Coronary artery (tissue), 2 donors: ENCODE data around the gene AHNAK2.

ENCODE experiments used
- DNase-seq: peaks from one replicate; pipeline ENCODE4 v3.0.0-alpha.2; 2017; ENCODE audit warnings: low spot score
- H3K27ac ChIP-seq, 2 donors: fragments of 200-600 bp; sonication (generic); one replicate each; pipeline ENCODE4 v1.5.1; 2016 to 2019
- H3K4me3 ChIP-seq: fragments of 200-600 bp; sonication (generic); 2 replicates; pipeline ENCODE4 v1.5.1; 2016; ENCODE audit warnings: mild to moderate bottlenecking, moderate library complexity
- TF ChIP-seq, protein P1 (sequence below): fragments of 200-600 bp; sonication (generic); IDR thresholded peaks from one replicate; pipeline ENCODE4 v1.5.1; 2019; ENCODE audit warnings: antibody characterized with exemption

AHNAK2 gene

GRCh38 chr14:104898870-104899510 is 79.2 kb downstream of the AHNAK2 start:
- Histone ChIP-seq H3K4me3 (no peak overlapping the region), H3K27ac (no peak overlapping the region)
- DNase-seq, result peak; percentile 58
- TF ChIP-seq, protein P1, sequence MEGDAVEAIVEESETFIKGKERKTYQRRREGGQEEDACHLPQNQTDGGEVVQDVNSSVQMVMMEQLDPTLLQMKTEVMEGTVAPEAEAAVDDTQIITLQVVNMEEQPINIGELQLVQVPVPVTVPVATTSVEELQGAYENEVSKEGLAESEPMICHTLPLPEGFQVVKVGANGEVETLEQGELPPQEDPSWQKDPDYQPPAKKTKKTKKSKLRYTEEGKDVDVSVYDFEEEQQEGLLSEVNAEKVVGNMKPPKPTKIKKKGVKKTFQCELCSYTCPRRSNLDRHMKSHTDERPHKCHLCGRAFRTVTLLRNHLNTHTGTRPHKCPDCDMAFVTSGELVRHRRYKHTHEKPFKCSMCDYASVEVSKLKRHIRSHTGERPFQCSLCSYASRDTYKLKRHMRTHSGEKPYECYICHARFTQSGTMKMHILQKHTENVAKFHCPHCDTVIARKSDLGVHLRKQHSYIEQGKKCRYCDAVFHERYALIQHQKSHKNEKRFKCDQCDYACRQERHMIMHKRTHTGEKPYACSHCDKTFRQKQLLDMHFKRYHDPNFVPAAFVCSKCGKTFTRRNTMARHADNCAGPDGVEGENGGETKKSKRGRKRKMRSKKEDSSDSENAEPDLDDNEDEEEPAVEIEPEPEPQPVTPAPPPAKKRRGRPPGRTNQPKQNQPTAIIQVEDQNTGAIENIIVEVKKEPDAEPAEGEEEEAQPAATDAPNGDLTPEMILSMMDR, result no peak

DNA sequence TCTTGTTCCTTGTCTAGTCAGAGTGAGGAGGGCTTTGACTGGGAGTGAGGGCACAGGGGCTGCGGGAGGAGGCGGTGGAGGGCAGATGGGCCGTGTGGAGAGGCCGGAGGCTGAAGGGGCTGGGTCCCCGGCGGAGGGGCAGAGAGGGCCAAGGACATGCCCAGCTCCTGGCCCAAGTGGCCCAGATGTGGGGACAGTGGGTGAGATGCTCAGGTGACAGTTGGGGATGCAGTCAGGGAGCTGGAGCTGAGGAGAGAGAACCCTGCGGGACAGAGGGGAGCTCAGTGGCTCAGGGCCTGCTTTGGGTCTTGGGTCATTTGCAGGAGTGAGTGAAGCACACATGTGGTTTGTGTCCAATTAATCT is 80.0 kb downstream of the AHNAK2 start:
- H3K27ac ChIP-seq, result no peak overlapping the region
- DNase-seq, result no peak
- TF ChIP-seq, protein P1, result no peak
- H3K4me3 ChIP-seq, result no peak overlapping the region

GRCh38 chr14:104897330-104898194 is 80.6 kb downstream of the AHNAK2 start:
- no peak for DNase-seq
- Histone ChIP-seq H3K27ac (no peak overlapping the region), H3K4me3 (no peak overlapping the region)
- TF ChIP-seq, protein P1, result no peak

- H3K4me3 ChIP-seq, result no peak overlapping the region
- TF ChIP-seq, protein P1, result no peak
- DNase-seq, result peak; percentile 71
- H3K27ac ChIP-seq, result no peak overlapping the region
Observed at GRCh38 chr14:104895786-104896661, 82.2 kb downstream of the AHNAK2 start.

DNA sequence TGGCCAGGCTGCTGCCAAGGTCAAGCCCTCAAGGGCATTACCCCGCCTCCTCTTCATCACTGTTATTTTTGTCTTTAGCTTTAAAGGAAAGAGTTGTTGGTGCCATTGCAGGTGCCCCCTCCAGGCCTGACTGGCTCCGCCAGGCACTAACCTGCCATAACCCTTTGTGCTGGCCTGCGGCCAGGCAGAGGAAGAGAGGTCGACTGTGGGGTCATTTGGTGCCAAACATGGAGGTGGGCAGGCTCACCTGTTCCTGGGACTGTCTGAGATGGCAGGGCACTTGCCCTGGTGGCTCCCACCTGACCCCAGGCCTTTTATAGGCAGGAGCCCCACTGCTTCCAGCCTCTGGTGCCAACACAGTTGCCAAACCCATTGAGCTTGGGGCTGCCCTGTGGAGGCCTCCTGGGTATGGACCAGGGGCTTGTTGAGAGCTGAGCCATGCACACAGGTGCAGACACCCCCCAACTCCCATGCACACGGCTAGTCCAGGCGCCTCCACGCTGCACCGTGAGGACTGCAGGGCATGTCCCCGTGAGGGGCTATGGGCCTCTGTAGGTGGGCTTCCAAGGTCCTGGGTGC is 82.9 kb downstream of the AHNAK2 start:
- Histone ChIP-seq H3K4me3 (no peak overlapping the region), H3K27ac (no peak overlapping the region)
- TF ChIP-seq, protein P1, result no peak
- DNase-seq, result peak; percentile 67

- H3K27ac ChIP-seq, result no peak overlapping the region
- TF ChIP-seq, protein P1, result no peak
- peak; percentile 65 for DNase-seq
- H3K4me3 ChIP-seq, result no peak overlapping the region
Observed at GRCh38 chr14:104894331-104895206, 83.6 kb downstream of the AHNAK2 start.
